HepG2 (cell line): ENCODE results near the gene ELP1. TPM values are rescaled to one million over a fixed set of nuclear protein-coding genes. Genes with fewer than 3 reads are reported as not detected.

Source experiments
- BORCS8-MEF2B ChIP-seq: sonication (generic); formaldehyde crosslinking; IDR thresholded peaks from 2 replicates; pipeline ENCODE4 v1.8.0; 2022; ENCODE audit warnings: mild to moderate bottlenecking, missing genetic modification reagents
- HMG20B ChIP-seq: conservative IDR thresholded peaks from 2 replicates; pipeline ENCODE4 v1.6.1; 2016; ENCODE audit warnings: missing genetic modification reagents, missing compliant biosample characterization
- MBNL3 ChIP-seq: fragments of 250-450 bp; sonication (Bioruptor Pico); conservative IDR thresholded peaks from 2 replicates; pipeline ENCODE4 v1.8.0; 2022; ENCODE audit warnings: mild to moderate bottlenecking, inconsistent platforms
- MXI1 ChIP-seq: IDR thresholded peaks from 3 replicates; pipeline ENCODE4 v1.6.1; 2012; ENCODE audit warnings: low read depth, low read length, inconsistent platforms, borderline replicate concordance
- NFE2L2 ChIP-seq: fragments of 150-350 bp; IDR thresholded peaks from 2 replicates; pipeline ENCODE4 v1.6.1; 2014; ENCODE audit warnings: low read length
- SAP130 ChIP-seq: IDR thresholded peaks from 2 replicates; pipeline ENCODE4 v1.6.1; 2016; ENCODE audit warnings: low read depth
- TOPORS ChIP-seq: sonication (generic); formaldehyde crosslinking; IDR thresholded peaks from 2 replicates; pipeline ENCODE4 v1.8.0; 2023; ENCODE audit warnings: mild to moderate bottlenecking, missing genetic modification reagents
- ZBTB20 ChIP-seq: sonication (generic); formaldehyde crosslinking; IDR thresholded peaks from 2 replicates; pipeline ENCODE4 v1.8.1; 2023; ENCODE audit warnings: missing genetic modification reagents, low read depth, mild to moderate bottlenecking, borderline replicate concordance
- ZBTB7B ChIP-seq: sonication (generic); formaldehyde crosslinking; IDR thresholded peaks from 2 replicates; pipeline ENCODE4 v1.4.0; 2020; ENCODE audit warnings: missing genetic modification reagents
- ZC3H4 ChIP-seq: sonication (generic); formaldehyde crosslinking; IDR thresholded peaks from 2 replicates; pipeline ENCODE4 v1.4.0; 2020; ENCODE audit warnings: missing genetic modification reagents, borderline replicate concordance
- ZFX ChIP-seq: sonication (generic); formaldehyde crosslinking; IDR thresholded peaks from 2 replicates; pipeline ENCODE4 v1.4.0; 2020; ENCODE audit warnings: mild to moderate bottlenecking, low read depth, missing genetic modification reagents, moderate library complexity
- ZFY ChIP-seq: sonication (generic); formaldehyde crosslinking; IDR thresholded peaks from 2 replicates; pipeline ENCODE4 v1.4.0; 2020; ENCODE audit warnings: missing genetic modification reagents
- ZNF33A ChIP-seq: sonication (generic); formaldehyde crosslinking; IDR thresholded peaks from 2 replicates; pipeline ENCODE4 v1.5.1; 2020; ENCODE audit warnings: missing genetic modification reagents, mild to moderate bottlenecking, moderate library complexity, borderline replicate concordance
- ZNF432 ChIP-seq: sonication (generic); formaldehyde crosslinking; IDR thresholded peaks from 2 replicates; pipeline ENCODE4 v1.5.0; 2020; ENCODE audit warnings: missing genetic modification reagents, mild to moderate bottlenecking, borderline replicate concordance
- ZNF543 ChIP-seq: sonication (generic); formaldehyde crosslinking; IDR thresholded peaks from 2 replicates; pipeline ENCODE4 v1.4.0; 2020; ENCODE audit warnings: mild to moderate bottlenecking, missing genetic modification reagents
- ZNF839 ChIP-seq: sonication (generic); formaldehyde crosslinking; IDR thresholded peaks from 2 replicates; pipeline ENCODE4 v1.4.0; 2020; ENCODE audit warnings: missing genetic modification reagents, mild to moderate bottlenecking, borderline replicate concordance
- polyA plus RNA-seq, 8 experiments: library from polyadenylated mRNA; depleted of rRNA in 3 of 8; stranded (reverse) in 7 of 8; unstranded in 1 of 8; fragments of >200 nt; fragmentation: Illumina TruSeq in 4 of 8; extraction: Trizol in 4 of 8; gene quantifications; 2 replicates each; pipeline versions ENCODE4 v1.2.1 to v1.2.3, GENCODE V29; 2011 to 2016; ENCODE audit warnings: low read depth in 4 of 8, missing spikeins in 1 of 8, mixed read lengths in 1 of 8; ENCODE audit not compliant: insufficient read depth in 1 of 8
- total RNA-seq, 5 experiments: library from RNA; depleted of rRNA; stranded (reverse); fragments of >200 nt; fragmentation: Illumina TruSeq; extraction: Trizol; gene quantifications; 2 replicates each; pipeline ENCODE4 v1.2.3, GENCODE V29; 2016; ENCODE audit warnings: low read depth in 1 of 5
- TF ChIP-seq, protein P1 (sequence below): sonication (generic); formaldehyde crosslinking; IDR thresholded peaks from 2 replicates; pipeline ENCODE4 v1.8.0; 2022; ENCODE audit warnings: mild to moderate bottlenecking, missing genetic modification reagents, moderate library complexity
- TF ChIP-seq, protein P2 (sequence below): IDR thresholded peaks from 2 replicates; pipeline ENCODE4 v1.6.1; 2012; ENCODE audit warnings: low read depth, low read length, improper control_type of control experiment

ELP1 gene
- total and polyA plus RNA-seq, 2 of the 13 experiments (the other 11 are each of a cell fraction or from before 2014, with no cell fraction given) = 157 to 275 TPM

DNA sequence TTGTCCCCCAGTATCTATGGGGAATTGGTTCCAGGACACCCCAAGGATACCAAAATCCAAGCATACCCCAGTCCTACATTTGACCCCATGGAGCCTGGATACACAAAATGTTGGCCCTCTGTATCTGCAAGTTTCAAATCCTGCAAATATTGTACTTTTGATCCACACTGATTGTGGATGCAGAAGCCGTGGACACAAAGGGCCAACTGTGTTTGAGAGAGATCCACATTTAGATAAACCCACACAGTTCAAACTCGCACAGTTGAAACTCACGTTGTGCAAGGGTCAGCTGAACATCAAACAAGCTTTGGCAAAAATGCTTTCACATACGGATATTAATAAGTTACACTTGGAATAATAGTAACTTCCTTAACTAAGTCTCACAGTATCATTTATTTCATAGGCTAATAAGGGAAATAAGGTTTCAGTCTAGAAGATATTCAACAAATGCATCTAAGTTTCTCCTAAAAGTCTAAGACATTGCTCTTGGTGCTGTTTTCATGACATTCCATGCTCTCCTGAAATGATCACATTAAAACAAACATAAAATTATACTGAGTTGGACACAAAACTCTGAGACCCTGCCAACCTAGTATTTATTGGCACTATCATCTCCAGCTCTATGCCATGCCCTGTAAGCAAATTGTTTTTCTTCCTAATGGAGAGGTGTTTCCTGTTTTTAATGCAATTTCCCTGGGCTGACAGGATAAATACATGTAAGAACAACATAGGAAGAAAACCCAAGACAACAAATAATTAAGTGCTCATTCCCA lies 39.5 kb downstream of the ELP1 start (continued):
- TF ChIP-seq ZBTB20 (CRISPR knock-in tag) = peak; percentile 84; the same call in 1 of the 2 replicates
- TF ChIP-seq, protein P1, sequence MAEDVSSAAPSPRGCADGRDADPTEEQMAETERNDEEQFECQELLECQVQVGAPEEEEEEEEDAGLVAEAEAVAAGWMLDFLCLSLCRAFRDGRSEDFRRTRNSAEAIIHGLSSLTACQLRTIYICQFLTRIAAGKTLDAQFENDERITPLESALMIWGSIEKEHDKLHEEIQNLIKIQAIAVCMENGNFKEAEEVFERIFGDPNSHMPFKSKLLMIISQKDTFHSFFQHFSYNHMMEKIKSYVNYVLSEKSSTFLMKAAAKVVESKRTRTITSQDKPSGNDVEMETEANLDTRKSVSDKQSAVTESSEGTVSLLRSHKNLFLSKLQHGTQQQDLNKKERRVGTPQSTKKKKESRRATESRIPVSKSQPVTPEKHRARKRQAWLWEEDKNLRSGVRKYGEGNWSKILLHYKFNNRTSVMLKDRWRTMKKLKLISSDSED (CRISPR knock-in tag) = no peak
- peak; percentile 27; the same call in 1 of the 2 replicates for TF ChIP-seq ZFX
- no peak for TF ChIP-seq NFE2L2
- TF ChIP-seq ZNF839 = no peak
- TF ChIP-seq TOPORS (CRISPR knock-in tag) = no peak
- TF ChIP-seq ZNF543 = no peak
- TF ChIP-seq ZFY (CRISPR knock-in tag) = 0 out of 2 replicates have a peak, but pooled peaks have one; percentile 21
- no peak for TF ChIP-seq BORCS8-MEF2B (CRISPR knock-in tag)
- no peak for TF ChIP-seq ZNF432 (CRISPR knock-in tag)
- TF ChIP-seq ZBTB7B (CRISPR knock-in tag) = peak; percentile 81; the same call in 1 of the 2 replicates
- no peak for TF ChIP-seq MBNL3
- TF ChIP-seq, protein P2, sequence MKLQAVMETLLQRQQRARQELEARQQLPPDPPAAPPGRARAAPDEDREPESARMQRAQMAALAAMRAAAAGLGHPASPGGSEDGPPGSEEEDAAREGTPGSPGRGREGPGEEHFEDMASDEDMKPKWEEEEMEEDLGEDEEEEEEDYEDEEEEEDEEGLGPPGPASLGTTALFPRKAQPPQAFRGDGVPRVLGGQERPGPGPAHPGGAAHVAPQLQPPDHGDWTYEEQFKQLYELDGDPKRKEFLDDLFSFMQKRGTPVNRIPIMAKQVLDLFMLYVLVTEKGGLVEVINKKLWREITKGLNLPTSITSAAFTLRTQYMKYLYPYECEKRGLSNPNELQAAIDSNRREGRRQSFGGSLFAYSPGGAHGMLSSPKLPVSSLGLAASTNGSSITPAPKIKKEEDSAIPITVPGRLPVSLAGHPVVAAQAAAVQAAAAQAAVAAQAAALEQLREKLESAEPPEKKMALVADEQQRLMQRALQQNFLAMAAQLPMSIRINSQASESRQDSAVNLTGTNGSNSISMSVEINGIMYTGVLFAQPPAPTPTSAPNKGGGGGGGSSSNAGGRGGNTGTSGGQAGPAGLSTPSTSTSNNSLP = peak; percentile 95
- TF ChIP-seq SAP130 (CRISPR knock-in tag) = peak; percentile 90
- TF ChIP-seq ZNF33A (CRISPR knock-in tag) = no peak
- peak; percentile 49; the same call in 1 of the 3 replicates for TF ChIP-seq MXI1
- TF ChIP-seq ZC3H4 (CRISPR knock-in tag) = no peak
- TF ChIP-seq HMG20B = peak; percentile 95
